GM19372 (cell line): ENCODE measurements around the gene ATG12.
"Not testable (repeated sequence)": the region's sequence is repeated elsewhere in the genome, so short reads cannot be mapped to it uniquely, and the experiment has no call there.

Experiments
- ATAC-seq: cut with Tn5 transposase; IDR thresholded peaks from one replicate; pipeline ENCODE4 v1.9.1; 2021; ENCODE audit warnings: mild to moderate bottlenecking, low read depth, moderate library complexity; ENCODE audit not compliant: unreplicated experiment

Gene ATG12

GRCh38 chr5:115843444-115844130, 2.2 kb upstream of the ATG12 start:
- ATAC-seq, result no peak

DNA sequence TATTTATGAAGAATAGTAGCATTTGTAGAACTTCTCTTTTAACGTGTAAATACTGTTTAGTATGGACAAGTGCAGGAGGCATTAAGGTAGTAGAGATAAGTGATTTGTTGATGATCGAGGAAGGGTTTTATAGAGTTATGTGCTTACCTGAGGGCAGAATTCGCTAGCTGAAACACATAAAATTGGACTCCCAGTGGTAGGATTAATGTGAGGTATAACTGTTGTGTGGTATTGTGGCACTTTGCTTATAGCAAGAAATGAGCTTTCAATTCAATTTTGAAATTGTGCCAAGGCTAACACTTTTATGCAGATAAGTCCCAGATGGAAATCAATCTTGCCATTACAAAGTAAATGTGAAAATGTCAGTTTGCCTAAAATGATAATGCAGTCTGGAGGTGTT, 1.6 kb upstream of the ATG12 start:
- ATAC-seq, result no peak

GRCh38 chr5:115842089-115842935, 947 bp upstream of the ATG12 start:
- peak; percentile 37 for ATAC-seq

DNA sequence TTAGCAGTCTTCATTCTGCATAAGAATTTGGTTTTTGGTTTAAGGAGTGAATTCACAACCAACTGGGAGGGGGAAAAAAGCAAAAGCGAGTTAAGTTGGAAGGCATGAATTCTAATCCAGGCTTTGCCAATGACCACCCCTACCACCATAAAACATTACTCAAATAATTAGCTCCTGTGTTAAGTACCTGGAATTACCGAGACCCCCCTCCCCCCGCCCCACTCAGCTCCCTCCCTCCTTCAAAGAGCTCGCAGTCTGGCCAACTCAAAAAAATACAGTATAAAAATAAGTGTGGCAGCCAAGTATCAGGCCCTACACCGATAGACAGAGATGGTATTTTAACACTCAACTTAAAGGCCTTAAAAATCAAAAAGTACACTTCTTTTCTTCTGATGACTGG, 492 bp downstream of the ATG12 start:
- ATAC-seq, result no peak

- peak; percentile 15 for ATAC-seq
Measured at GRCh38 chr5:115838885-115839518, 2.4 kb downstream of the ATG12 start.

DNA sequence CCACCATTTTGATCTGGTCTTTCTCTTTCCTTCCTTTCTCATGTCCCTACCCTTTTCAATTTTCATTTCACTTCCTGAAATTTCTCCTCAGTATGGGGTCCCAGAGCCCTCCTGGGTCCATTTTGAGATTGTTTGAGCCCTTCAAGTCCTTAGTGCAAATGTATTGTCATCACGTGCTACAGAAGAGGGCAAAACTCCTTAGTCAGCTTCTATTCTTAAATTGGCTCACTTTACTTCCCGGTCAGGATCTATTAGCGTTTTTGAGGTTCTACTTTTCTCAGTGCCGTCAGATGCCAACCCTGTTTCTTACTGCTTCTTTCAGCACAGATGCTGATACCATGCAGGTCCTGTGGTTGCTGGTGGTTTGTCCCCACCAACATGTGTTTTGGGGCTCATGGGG, 5.9 kb downstream of the ATG12 start:
- ATAC-seq, result no peak

- peak; percentile 62 for ATAC-seq
Measured at GRCh38 chr5:115831163-115831768, 10.1 kb downstream of the ATG12 start.

DNA sequence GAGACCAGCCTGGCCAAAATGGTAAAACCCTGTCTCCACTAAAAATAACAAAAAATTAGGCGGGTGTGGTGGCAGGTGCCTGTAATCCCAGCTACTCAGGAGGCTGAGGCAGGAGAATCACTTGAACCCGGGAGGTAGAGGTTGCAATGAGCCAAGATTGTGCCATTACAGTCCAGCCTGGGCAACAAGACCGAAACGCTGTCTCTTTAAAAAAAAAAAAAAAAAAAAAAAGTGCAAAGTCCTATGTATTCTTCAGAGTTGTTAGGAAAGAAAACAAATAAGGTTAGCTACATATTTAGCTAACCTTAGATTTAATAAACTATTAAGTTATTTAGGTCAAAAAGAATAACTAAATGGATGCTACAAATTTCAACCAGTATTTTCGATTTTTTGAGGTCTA, 11.5 kb downstream of the ATG12 start:
- no peak for ATAC-seq

DNA sequence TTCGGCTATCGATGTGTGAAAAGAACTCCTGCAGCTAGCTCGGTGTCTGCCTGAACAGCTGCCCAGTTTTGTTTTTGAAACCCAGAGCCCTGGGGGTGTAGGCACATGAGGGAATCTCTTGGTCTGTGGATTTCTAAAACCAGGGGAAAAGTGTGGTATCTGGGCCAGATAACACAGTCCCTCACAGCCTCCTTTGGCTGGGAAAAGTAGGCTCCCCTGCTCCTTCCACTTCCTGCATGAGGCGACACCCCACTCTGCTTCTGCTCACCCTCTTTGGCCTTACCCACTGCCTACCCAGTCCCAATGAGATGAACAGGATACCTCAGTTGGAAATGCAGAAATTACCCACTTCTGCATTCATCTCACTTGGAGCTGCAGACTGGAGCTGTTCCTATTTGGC, 15.4 kb downstream of the ATG12 start:
- no peak for ATAC-seq

GRCh38 chr5:115824983-115825382, 16.4 kb downstream of the ATG12 start:
- not testable (repeated sequence) for ATAC-seq

GRCh38 chr5:115820846-115821245, 20.5 kb downstream of the ATG12 start:
- ATAC-seq, result no peak

GRCh38 chr5:115818821-115819220, 22.5 kb downstream of the ATG12 start:
- ATAC-seq, result no peak

- no peak for ATAC-seq
Measured at GRCh38 chr5:115817386-115817785, 24.0 kb downstream of the ATG12 start.

DNA sequence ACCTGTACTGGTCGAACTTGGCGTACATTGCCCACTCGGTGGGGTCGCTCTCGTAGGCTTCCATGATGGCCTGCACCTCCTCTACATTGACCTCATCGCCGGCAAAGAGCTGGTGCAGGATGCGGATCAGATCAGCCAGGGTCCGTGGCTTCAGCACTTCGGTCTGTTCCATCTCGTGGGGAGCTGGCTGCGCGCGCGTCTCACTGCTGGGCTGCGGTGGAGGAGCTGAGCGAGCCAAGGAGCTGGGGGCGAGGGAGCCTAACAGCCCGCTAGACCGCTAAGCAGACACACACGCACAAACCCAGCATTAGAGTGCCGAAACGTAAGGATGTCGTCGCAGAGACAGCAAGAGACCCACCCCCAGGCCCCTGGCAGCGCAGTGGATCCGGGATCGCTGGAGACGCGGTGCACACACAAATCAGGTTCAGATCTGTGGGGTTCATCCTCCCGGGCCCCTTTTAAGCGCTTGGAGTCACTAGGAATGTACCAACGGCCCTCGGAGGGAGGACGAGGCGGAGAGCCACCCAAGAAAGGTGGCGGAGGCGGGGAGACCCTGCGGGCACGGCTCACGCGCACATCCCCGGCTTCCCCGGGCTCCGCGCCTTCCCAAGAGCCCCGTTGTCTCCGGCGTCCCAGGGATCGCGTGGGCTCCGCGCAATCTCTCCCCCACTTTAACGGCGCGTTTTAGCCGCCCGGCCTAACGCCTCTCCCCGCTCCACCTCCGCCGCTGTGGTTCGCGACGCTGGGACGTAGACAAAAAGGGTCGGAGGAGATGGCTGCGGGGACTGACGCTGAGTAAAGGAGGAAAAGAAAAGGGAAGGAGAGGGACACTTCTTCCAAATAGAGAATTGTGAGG, 24.9 kb downstream of the ATG12 start, which contains the start of gene CDO1:
Gene CDO1 (minus strand): TSS at position 434 of the 856 bp plus-strand sequence. CDS start 262 bp downstream, at position 172.
- no peak for ATAC-seq

GRCh38 chr5:115815693-115816225, 25.6 kb downstream of the ATG12 start:
- no peak for ATAC-seq

DNA sequence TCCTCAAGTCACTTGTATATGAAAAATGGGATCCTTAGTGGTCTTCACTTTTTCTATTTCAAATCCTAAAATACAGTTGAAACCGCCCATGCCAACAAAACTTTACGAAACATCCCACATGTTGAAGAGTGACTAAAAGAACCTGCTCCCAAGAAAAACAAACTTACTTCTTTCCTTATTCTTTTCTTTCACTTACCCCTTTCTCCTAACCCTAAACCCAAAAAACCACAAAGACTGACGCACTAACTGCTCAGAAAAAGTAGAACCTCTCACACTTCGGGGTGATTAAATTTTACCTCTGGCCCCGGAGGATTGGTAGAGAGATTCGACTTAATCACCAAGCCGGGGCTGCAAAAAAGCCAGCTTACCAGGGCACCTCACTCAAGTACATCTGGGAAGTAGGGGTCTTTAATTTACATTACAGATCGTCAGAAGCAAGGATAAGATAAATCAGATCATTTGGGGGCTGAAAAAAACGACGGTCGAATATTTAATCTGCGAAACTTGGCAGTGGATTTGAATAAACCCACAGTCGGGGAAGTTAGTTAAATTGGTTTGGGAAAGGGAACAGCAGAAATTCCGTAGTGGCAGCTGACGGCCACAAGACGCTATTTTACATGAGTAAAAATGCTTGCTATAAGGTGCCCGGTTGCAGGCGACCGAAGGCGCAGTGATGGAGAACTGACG, 26.2 kb downstream of the ATG12 start:
- no peak for ATAC-seq

DNA sequence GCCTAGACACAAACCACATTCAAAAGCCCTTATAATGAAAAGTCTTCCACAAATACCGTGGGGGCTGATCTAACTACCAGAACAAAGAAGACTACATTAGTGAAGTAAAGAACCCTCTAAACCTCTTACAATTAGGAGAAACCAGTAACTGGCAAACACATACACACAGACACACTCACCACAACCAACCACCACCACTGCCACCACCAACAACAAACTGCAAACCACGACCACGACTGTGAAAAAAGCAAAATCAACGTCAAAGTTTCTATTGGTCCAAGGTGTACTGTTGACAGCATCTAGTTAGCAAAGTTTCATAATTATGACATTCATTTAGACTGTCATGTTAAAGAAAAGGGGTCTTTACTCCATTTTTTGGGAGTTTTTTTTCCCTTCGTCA, 27.6 kb downstream of the ATG12 start:
- ATAC-seq, result no peak

GRCh38 chr5:115812372-115812771, 29.0 kb downstream of the ATG12 start:
- ATAC-seq, result no peak

- no peak for ATAC-seq
Measured at GRCh38 chr5:115811406-115811805, 30.0 kb downstream of the ATG12 start.
